WTC11 (cell line): ENCODE measurements around the gene LMF2. TPM values are rescaled to one million over a fixed set of nuclear protein-coding genes. Genes with fewer than 3 reads are reported as not detected.

ENCODE experiments used
- ATAC-seq: fragments of 200-7000 bp; cut with Tn5 transposase; 2 replicates; pipeline ENCODE4 v1.10.0; 2021; ENCODE audit warnings: mild to moderate bottlenecking, moderate library complexity
- CTCF ChIA-PET: fragments of 300-600 bp; sonication (Branson Sonifier 250); formaldehyde crosslinking; loops from one replicate; lab custom pipeline; 2021; ENCODE audit warnings: antibody characterized with exemption; lab: Charles Lee
- POLR2A ChIA-PET: fragments of 350-600 bp; sonication (Branson Sonifier 250); formaldehyde crosslinking; loops from one replicate; lab custom pipeline; 2021; ENCODE audit warnings: antibody characterized with exemption; lab: Charles Lee
- DNase-seq: peaks from one replicate; pipeline ENCODE4 v3.0.0; 2021; ENCODE audit warnings: low spot score
- H3K27ac Mint-ChIP-seq: 2 replicates; pipeline ENCODE4 v1.8.0; 2021; ENCODE audit warnings: mixed read lengths
- H3K27me3 Mint-ChIP-seq: 2 replicates; pipeline ENCODE4 v1.8.0; 2021; ENCODE audit warnings: low read depth, mild to moderate bottlenecking, moderate library complexity, mixed read lengths
- H3K36me3 Mint-ChIP-seq: 2 replicates; pipeline ENCODE4 v1.8.0; 2021; ENCODE audit warnings: mixed read lengths
- H3K4me1 Mint-ChIP-seq: 2 replicates; pipeline ENCODE4 v1.8.0; 2022; ENCODE audit warnings: mixed read lengths
- H3K4me3 Mint-ChIP-seq: 2 replicates; pipeline ENCODE4 v1.8.0; 2021; ENCODE audit warnings: mild to moderate bottlenecking, moderate library complexity, mixed read lengths
- H3K9me3 Mint-ChIP-seq: 2 replicates; pipeline ENCODE4 v1.8.0; 2021; ENCODE audit warnings: mixed read lengths
- AR ChIP-seq: fragments of 250-450 bp; sonication (Bioruptor Pico); IDR thresholded peaks from 2 replicates; pipeline ENCODE4 v1.9.0; 2021; ENCODE audit warnings: mild to moderate bottlenecking
- ATF1 ChIP-seq: sonication (generic); formaldehyde crosslinking; IDR thresholded peaks from 2 replicates; pipeline ENCODE4 v1.8.1; 2023; ENCODE audit warnings: mild to moderate bottlenecking, moderate library complexity, missing genetic modification reagents
- EMX1 ChIP-seq: fragments of 250-450 bp; sonication (Bioruptor Pico); IDR thresholded peaks from 2 replicates; pipeline ENCODE4 v1.8.0; 2021; ENCODE audit warnings: mild to moderate bottlenecking
- FOXJ3 ChIP-seq: sonication (generic); formaldehyde crosslinking; IDR thresholded peaks from 2 replicates; pipeline ENCODE4 v1.9.0; 2021; ENCODE audit warnings: missing genetic modification reagents, mild to moderate bottlenecking, borderline replicate concordance
- GTF2I ChIP-seq: fragments of 250-450 bp; sonication (Bioruptor Pico); conservative IDR thresholded peaks from 2 replicates; pipeline ENCODE4 v1.4.0; 2021; ENCODE audit warnings: mild to moderate bottlenecking
- KAT7 ChIP-seq: sonication (generic); formaldehyde crosslinking; IDR thresholded peaks from 2 replicates; pipeline ENCODE4 v1.8.1; 2023; ENCODE audit warnings: missing genetic modification reagents, mild to moderate bottlenecking, borderline replicate concordance
- RELA ChIP-seq: sonication (generic); formaldehyde crosslinking; IDR thresholded peaks from 2 replicates; pipeline ENCODE4 v1.8.1; 2022; ENCODE audit warnings: missing genetic modification reagents, mild to moderate bottlenecking, borderline replicate concordance
- RORB ChIP-seq: fragments of 250-450 bp; sonication (Bioruptor Pico); IDR thresholded peaks from 2 replicates; pipeline ENCODE4 v1.9.0; 2021; ENCODE audit warnings: mild to moderate bottlenecking
- SMAD4 ChIP-seq: sonication (generic); formaldehyde crosslinking; IDR thresholded peaks from 2 replicates; pipeline ENCODE4 v1.8.0; 2022; ENCODE audit warnings: mild to moderate bottlenecking, missing genetic modification reagents
- ZNF121 ChIP-seq: sonication (generic); formaldehyde crosslinking; IDR thresholded peaks from 2 replicates; pipeline ENCODE4 v1.8.0; 2023; ENCODE audit warnings: missing genetic modification reagents
- ZNF317 ChIP-seq: sonication (generic); formaldehyde crosslinking; IDR thresholded peaks from 2 replicates; pipeline ENCODE4 v1.8.1; 2023; ENCODE audit warnings: low read depth, mild to moderate bottlenecking, moderate library complexity, missing genetic modification reagents, borderline replicate concordance
- ZNF423 ChIP-seq: fragments of 250-450 bp; sonication (Bioruptor Pico); IDR thresholded peaks from 2 replicates; pipeline ENCODE4 v2.1.2; 2022; ENCODE audit warnings: mild to moderate bottlenecking, moderate library complexity
- ZNF671 ChIP-seq: fragments of 250-450 bp; sonication (Bioruptor Pico); IDR thresholded peaks from 2 replicates; pipeline ENCODE4 v1.8.0; 2021; ENCODE audit warnings: mild to moderate bottlenecking
- total RNA-seq: library from RNA; stranded (reverse); gene quantifications from 3 replicates; pipeline ENCODE4 v1.2.3, GENCODE V29; 2021
- TF ChIP-seq, protein P1 (sequence below): sonication (generic); formaldehyde crosslinking; conservative IDR thresholded peaks from 2 replicates; pipeline ENCODE4 v1.8.1; 2022; ENCODE audit warnings: mild to moderate bottlenecking, missing genetic modification reagents
- TF ChIP-seq, protein P2 (sequence below): sonication (generic); formaldehyde crosslinking; IDR thresholded peaks from 2 replicates; pipeline ENCODE4 v1.8.1; 2023; ENCODE audit warnings: mild to moderate bottlenecking, moderate library complexity, missing genetic modification reagents
- TF ChIP-seq, protein P3 (sequence below): sonication (generic); formaldehyde crosslinking; IDR thresholded peaks from 2 replicates; pipeline ENCODE4 v1.8.0; 2022; ENCODE audit warnings: mild to moderate bottlenecking, missing genetic modification reagents
- TF ChIP-seq, protein P4 (sequence below): sonication (generic); formaldehyde crosslinking; IDR thresholded peaks from 2 replicates; pipeline ENCODE4 v1.8.1; 2023; ENCODE audit warnings: mild to moderate bottlenecking, missing genetic modification reagents, borderline replicate concordance

LMF2 gene
- total RNA-seq, 1 experiment from 2014 or later, result 43.7 TPM

DNA sequence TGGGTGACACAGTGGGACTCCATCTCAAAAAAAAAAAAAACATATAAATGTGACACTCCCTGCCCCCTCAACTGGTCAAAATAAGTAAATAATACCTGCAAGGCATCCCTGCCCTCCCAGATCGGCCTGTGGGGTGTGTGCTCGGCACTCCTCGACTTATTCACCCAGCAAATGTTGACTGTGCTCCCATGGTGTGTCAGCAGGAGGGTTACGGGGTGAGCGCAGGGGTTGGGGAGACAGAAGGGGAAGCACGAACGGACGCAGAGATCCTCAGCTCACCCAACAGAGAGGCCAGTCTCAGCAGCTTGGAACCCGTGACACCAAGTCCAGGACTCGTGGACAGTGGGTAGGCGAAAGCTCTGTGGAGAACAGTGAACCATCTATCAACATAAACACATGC, 27.8 kb downstream of the LMF2 start (continued):
- TF ChIP-seq ZNF423 (CRISPR knock-in tag) (no peak), RELA (CRISPR knock-in tag) (no peak), RORB (CRISPR knock-in tag) (no peak), EMX1 (CRISPR knock-in tag) (no peak), KAT7 (CRISPR knock-in tag) (no peak), FOXJ3 (CRISPR knock-in tag) (no peak), ZNF121 (CRISPR knock-in tag) (no peak), ZNF317 (CRISPR knock-in tag) (no peak), GTF2I (CRISPR knock-in tag) (no peak)
- TF ChIP-seq, protein P1, sequence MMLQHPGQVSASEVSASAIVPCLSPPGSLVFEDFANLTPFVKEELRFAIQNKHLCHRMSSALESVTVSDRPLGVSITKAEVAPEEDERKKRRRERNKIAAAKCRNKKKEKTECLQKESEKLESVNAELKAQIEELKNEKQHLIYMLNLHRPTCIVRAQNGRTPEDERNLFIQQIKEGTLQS (CRISPR knock-in tag), result no peak

- CTCF ChIA-PET, result interaction anchor here (0.7 to 0.8 kb wide), 2 partner anchors 25 to 39 kb away, joined by 3 read pairs; no protein-coding TSS in a partner anchor
- Mint-ChIP-seq H3K4me1 (peaks cover 33% of the 10 kb centered on the region), H3K36me3 (no peaks in the 10 kb centered on the region), H3K27me3 (peaks cover 40% of the 10 kb centered on the region), H3K4me3 (no peak overlapping the region), H3K27ac (no peak overlapping the region), H3K9me3 (no peaks in the 10 kb centered on the region)
- TF ChIP-seq, protein P2, sequence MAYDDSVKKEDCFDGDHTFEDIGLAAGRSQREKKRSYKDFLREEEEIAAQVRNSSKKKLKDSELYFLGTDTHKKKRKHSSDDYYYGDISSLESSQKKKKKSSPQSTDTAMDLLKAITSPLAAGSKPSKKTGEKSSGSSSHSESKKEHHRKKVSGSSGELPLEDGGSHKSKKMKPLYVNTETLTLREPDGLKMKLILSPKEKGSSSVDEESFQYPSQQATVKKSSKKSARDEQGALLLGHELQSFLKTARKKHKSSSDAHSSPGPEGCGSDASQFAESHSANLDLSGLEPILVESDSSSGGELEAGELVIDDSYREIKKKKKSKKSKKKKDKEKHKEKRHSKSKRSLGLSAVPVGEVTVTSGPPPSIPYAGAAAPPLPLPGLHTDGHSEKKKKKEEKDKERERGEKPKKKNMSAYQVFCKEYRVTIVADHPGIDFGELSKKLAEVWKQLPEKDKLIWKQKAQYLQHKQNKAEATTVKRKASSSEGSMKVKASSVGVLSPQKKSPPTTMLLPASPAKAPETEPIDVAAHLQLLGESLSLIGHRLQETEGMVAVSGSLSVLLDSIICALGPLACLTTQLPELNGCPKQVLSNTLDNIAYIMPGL, result no peak
- TF ChIP-seq SMAD4 (CRISPR knock-in tag) (no peak), RELA (CRISPR knock-in tag) (no peak), ZNF671 (CRISPR knock-in tag) (no peak), AR (no peak), ATF1 (no peak)
- TF ChIP-seq, protein P3, sequence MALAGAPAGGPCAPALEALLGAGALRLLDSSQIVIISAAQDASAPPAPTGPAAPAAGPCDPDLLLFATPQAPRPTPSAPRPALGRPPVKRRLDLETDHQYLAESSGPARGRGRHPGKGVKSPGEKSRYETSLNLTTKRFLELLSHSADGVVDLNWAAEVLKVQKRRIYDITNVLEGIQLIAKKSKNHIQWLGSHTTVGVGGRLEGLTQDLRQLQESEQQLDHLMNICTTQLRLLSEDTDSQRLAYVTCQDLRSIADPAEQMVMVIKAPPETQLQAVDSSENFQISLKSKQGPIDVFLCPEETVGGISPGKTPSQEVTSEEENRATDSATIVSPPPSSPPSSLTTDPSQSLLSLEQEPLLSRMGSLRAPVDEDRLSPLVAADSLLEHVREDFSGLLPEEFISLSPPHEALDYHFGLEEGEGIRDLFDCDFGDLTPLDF (CRISPR knock-in tag), result no peak
- TF ChIP-seq, protein P4, sequence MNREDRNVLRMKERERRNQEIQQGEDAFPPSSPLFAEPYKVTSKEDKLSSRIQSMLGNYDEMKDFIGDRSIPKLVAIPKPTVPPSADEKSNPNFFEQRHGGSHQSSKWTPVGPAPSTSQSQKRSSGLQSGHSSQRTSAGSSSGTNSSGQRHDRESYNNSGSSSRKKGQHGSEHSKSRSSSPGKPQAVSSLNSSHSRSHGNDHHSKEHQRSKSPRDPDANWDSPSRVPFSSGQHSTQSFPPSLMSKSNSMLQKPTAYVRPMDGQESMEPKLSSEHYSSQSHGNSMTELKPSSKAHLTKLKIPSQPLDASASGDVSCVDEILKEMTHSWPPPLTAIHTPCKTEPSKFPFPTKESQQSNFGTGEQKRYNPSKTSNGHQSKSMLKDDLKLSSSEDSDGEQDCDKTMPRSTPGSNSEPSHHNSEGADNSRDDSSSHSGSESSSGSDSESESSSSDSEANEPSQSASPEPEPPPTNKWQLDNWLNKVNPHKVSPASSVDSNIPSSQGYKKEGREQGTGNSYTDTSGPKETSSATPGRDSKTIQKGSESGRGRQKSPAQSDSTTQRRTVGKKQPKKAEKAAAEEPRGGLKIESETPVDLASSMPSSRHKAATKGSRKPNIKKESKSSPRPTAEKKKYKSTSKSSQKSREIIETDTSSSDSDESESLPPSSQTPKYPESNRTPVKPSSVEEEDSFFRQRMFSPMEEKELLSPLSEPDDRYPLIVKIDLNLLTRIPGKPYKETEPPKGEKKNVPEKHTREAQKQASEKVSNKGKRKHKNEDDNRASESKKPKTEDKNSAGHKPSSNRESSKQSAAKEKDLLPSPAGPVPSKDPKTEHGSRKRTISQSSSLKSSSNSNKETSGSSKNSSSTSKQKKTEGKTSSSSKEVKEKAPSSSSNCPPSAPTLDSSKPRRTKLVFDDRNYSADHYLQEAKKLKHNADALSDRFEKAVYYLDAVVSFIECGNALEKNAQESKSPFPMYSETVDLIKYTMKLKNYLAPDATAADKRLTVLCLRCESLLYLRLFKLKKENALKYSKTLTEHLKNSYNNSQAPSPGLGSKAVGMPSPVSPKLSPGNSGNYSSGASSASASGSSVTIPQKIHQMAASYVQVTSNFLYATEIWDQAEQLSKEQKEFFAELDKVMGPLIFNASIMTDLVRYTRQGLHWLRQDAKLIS (CRISPR knock-in tag), result no peak
- DNase-seq (no peak), ATAC-seq (no peak)
- POLR2A ChIA-PET, result no interaction called here
Observed at GRCh38 chr22:50477923-50478322, 29.6 kb downstream of the LMF2 start.
